GM10847 (cell line): ENCODE results near the gene SH3BP5L.

ENCODE experiments used
- POLR2A ChIP-seq: IDR thresholded peaks from 2 replicates; pipeline ENCODE4 v1.6.1; 2011; ENCODE audit not compliant: insufficient read length; ENCODE audit errors: extremely low read depth

The SH3BP5L gene

GRCh38 chr1:248786156-248786555 is 39.6 kb downstream of the SH3BP5L start:
- no peak for TF ChIP-seq POLR2A

DNA sequence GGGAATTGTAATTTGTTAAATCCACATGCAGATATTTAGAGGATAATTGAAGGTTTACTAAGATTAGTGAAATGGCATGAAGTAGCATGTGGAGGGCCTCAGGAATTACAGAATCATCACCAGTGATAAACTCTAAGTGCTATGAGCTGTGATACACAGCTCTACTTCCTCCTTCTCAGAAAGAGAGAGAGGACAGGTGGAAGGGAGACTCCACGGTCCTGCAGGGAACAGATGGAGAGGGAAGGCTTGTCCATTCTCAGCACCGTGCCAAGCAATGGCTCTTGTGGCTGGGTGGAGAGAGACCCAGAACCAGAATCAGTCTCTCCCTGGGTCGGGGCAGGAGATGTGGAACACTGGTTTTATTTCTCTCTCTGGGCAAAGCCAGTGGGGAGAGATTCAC is 42.3 kb downstream of the SH3BP5L start:
- TF ChIP-seq POLR2A = no peak

DNA sequence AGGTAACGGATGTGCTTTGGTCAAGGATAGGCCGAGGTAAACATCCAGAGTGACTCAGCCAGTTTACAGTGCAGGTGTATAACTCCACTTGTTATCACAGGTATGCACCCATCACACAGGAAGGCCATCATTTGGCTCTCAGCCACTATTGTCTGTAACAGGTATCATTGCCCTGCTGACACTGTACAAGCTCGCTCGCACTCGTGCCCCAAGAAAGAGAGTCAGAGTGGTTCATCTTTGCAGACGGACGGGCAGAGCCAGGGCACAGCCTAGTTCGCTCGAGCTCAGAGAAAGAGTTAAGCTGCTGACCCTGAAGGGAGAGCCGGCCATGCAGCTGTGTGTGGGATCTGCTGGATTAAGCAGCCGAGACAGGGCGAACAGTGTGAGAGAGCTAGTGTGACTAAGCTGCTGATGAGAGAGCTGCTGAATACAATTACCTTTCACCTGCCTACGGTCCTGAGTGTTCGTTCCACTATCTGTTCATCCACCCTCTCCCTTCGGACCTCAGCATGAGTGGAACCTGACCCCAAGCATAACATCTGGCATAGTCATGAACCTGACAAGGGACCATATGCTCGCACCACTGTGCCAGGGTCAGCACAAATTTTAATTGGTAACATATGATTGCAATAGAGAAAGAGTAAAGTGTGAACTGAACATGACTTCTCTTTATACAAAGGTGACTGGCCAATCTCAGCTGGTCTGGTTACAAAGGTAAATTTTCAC is 43.1 kb downstream of the SH3BP5L start:
- no peak for TF ChIP-seq POLR2A

DNA sequence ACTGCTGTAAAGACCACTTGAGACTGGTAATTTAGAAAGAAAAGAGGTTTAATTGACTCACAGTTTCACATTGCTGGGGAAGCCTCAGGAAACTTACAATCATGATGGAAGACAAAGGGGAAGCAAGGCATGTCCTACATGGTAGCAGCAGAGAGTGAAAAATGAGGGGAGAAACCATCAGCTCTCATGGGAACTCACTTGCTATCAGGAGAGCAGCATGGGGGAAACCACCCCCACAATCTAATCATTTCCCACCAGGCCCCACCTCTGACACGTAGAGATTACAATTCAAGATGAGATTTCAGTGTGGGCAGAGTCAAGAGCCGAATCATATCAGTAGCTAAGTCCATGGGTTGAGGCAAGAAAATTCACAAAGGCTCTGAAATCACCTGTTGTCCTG is 46.4 kb downstream of the SH3BP5L start:
- TF ChIP-seq POLR2A = no peak

GRCh38 chr1:248778906-248779305 is 46.8 kb downstream of the SH3BP5L start:
- TF ChIP-seq POLR2A = no peak

GRCh38 chr1:248776991-248777390 is 48.7 kb downstream of the SH3BP5L start:
- TF ChIP-seq POLR2A = no peak

- no peak for TF ChIP-seq POLR2A
Observed at GRCh38 chr1:248775441-248775840, 50.3 kb downstream of the SH3BP5L start.
